Caco-2 (cell line): ENCODE data around the gene GPN1. TPM values are rescaled to one million over a fixed set of nuclear protein-coding genes. Genes with fewer than 3 reads are reported as not detected.

ENCODE experiments used
- BruUV-seq: library from RNA; stranded (reverse); fragments of 400-500 nt; replicated peaks from 2 replicates; lab custom pipeline; 2021; lab: Mats Ljungman, UMichigan
- CTCF ChIA-PET: fragments of 300-600 bp; sonication (Branson Sonifier 250); formaldehyde crosslinking; loops from one replicate; lab custom pipeline; 2022; ENCODE audit warnings: antibody characterized with exemption; lab: Charles Lee
- POLR2A ChIA-PET: fragments of 300-600 bp; sonication (Branson Sonifier 250); formaldehyde crosslinking; loops from one replicate; lab custom pipeline; 2022; ENCODE audit warnings: antibody characterized with exemption; lab: Charles Lee
- DNase-seq, 2 experiments: peaks; one replicate each; pipeline versions ENCODE4 v3.0.0 to v3.0.0-alpha.2; 2020 to 2022
- H3K27me3 ChIP-seq: replicated peaks from 2 replicates; pipeline ENCODE4 v1.6.0; 2011; ENCODE audit warnings: low read length; ENCODE audit not compliant: control insufficient read depth, insufficient read depth
- H3K36me3 ChIP-seq: 2 replicates; pipeline ENCODE4 v1.5.1; 2011; ENCODE audit warnings: low read length; ENCODE audit not compliant: control insufficient read depth, insufficient read depth
- H3K4me1 ChIP-seq: fragments of 250-450 bp; sonication (Bioruptor Pico); 2 replicates; pipeline ENCODE4 v1.5.1; 2020; ENCODE audit warnings: mild to moderate bottlenecking
- H3K4me3 ChIP-seq: 2 replicates; pipeline ENCODE4 v1.5.1; 2011; ENCODE audit warnings: low read depth, mild to moderate bottlenecking, control low read depth, low read length
- H3K9me3 ChIP-seq: fragments of 250-450 bp; sonication (Bioruptor Pico); 2 replicates; pipeline ENCODE4 v1.5.1; 2020; ENCODE audit warnings: mild to moderate bottlenecking, moderate library complexity
- H3K27ac Mint-ChIP-seq: one replicate; pipeline ENCODE4 v1.8.0; 2022; ENCODE audit warnings: mixed read lengths; ENCODE audit not compliant: unreplicated experiment
- H3K27me3 Mint-ChIP-seq: one replicate; pipeline ENCODE4 v1.8.0; 2022; ENCODE audit warnings: mixed read lengths; ENCODE audit not compliant: insufficient read depth, unreplicated experiment
- H3K36me3 Mint-ChIP-seq: one replicate; pipeline ENCODE4 v1.8.0; 2022; ENCODE audit warnings: mild to moderate bottlenecking, mixed read lengths; ENCODE audit not compliant: insufficient read depth, unreplicated experiment
- H3K4me1 Mint-ChIP-seq: one replicate; pipeline ENCODE4 v1.8.0; 2022; ENCODE audit warnings: low read depth, mixed read lengths; ENCODE audit not compliant: unreplicated experiment
- H3K4me3 Mint-ChIP-seq: one replicate; pipeline ENCODE4 v1.8.0; 2022; ENCODE audit warnings: mild to moderate bottlenecking, moderate library complexity, mixed read lengths; ENCODE audit not compliant: unreplicated experiment
- H3K9me3 Mint-ChIP-seq: one replicate; pipeline ENCODE4 v1.8.0; 2022; ENCODE audit warnings: mixed read lengths; ENCODE audit not compliant: unreplicated experiment
- intact Hi-C: fragments of 100-400 bp; cut with micrococcal nuclease; formaldehyde crosslinking; loops from one replicate; pipeline ENCODE4 v1.10.0; 2022; ENCODE audit not compliant: unreplicated experiment
- total RNA-seq: library from RNA; stranded (reverse); gene quantifications from 2 replicates; pipeline ENCODE4 v1.2.3, GENCODE V29; 2022
- TF ChIP-seq, protein P1 (sequence below), 2 experiments: fragments of 200-600 bp in 1 of 2; IDR thresholded peaks; 1 replicate in 1 of 2; 2 replicates in 1 of 2; pipeline versions ENCODE4 v1.5.1 to v1.8.0; 2011 to 2022; ENCODE audit warnings: antibody characterized with exemption in 1 of 2, control low read depth in 1 of 2, inconsistent platforms in 1 of 2, low read depth in 1 of 2, low read length in 1 of 2, mild to moderate bottlenecking in 1 of 2, moderate library complexity in 1 of 2; ENCODE audit not compliant: insufficient read depth in 1 of 2, severe bottlenecking in 1 of 2, unreplicated experiment in 1 of 2

Gene GPN1
- total RNA-seq, 1 experiment from 2014 or later = 60.9 TPM

DNA sequence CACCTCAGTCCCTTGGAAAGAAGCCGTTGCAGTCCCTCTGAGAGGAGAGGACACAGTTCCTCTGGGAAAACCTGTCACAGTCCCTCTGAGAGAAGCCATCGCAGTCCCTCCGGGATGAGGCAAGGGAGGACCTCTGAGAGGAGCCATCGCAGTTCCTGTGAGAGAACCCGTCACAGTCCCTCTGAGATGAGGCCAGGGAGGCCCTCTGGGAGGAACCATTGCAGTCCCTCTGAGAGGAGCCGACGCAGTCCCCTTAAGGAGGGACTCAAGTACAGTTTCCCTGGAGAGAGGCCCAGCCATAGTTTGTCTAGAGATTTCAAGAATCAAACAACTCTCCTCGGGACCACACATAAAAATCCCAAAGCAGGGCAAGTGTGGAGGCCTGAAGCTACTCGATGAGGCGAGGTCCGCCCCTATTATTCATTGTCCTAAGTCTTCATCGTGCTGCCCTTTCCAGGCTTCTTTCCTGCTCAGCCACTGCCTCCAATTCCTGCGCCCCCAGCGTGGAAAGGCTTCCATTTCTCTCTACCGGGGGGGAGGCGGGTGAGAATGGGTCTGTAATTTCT is 46.6 kb upstream of the GPN1 start:
- Histone ChIP-seq H3K4me1 (peaks cover 8% of the 10 kb centered on the region), H3K9me3 (no peaks in the 10 kb centered on the region), H3K4me3 (peak overlapping the region; percentile 47), H3K36me3 (no peaks in the 10 kb centered on the region), H3K27me3 (no peaks in the 10 kb centered on the region)
- BruUV-seq = TSS peak; percentile 73
- Mint-ChIP-seq H3K27me3 (peaks cover 5% of the 10 kb centered on the region), H3K27ac (peak overlapping the region; percentile 97), H3K4me1 (peaks cover 16% of the 10 kb centered on the region), H3K36me3 (peaks cover 7% of the 10 kb centered on the region), H3K4me3 (peak overlapping the region; percentile 99), H3K9me3 (no peaks in the 10 kb centered on the region)
- intact Hi-C loops = no loop called here
- TF ChIP-seq, protein P1, sequence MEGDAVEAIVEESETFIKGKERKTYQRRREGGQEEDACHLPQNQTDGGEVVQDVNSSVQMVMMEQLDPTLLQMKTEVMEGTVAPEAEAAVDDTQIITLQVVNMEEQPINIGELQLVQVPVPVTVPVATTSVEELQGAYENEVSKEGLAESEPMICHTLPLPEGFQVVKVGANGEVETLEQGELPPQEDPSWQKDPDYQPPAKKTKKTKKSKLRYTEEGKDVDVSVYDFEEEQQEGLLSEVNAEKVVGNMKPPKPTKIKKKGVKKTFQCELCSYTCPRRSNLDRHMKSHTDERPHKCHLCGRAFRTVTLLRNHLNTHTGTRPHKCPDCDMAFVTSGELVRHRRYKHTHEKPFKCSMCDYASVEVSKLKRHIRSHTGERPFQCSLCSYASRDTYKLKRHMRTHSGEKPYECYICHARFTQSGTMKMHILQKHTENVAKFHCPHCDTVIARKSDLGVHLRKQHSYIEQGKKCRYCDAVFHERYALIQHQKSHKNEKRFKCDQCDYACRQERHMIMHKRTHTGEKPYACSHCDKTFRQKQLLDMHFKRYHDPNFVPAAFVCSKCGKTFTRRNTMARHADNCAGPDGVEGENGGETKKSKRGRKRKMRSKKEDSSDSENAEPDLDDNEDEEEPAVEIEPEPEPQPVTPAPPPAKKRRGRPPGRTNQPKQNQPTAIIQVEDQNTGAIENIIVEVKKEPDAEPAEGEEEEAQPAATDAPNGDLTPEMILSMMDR (IDR thresholded peaks at IDR 0.05; ENCODE audit: insufficient read depth in 1 of 2, low read depth in 1 of 2, low read length in 1 of 2, severe bottlenecking in 1 of 2, unreplicated experiment in 1 of 2) = no peak
- POLR2A ChIA-PET = interaction anchor here (1.0 kb wide), 2 partner anchors 47 to 172 kb away, joined by 3 to 4 read pairs; partner anchors contain the start of genes CCDC121 and GPN1
- DNase-seq = peak in 1 of 2 experiments; percentile 5
- CTCF ChIA-PET = interaction anchor here (0.7 to 1.1 kb wide), 2 partner anchors 101 to 566 kb away, joined by 3 to 6 read pairs; no protein-coding TSS in a partner anchor

DNA sequence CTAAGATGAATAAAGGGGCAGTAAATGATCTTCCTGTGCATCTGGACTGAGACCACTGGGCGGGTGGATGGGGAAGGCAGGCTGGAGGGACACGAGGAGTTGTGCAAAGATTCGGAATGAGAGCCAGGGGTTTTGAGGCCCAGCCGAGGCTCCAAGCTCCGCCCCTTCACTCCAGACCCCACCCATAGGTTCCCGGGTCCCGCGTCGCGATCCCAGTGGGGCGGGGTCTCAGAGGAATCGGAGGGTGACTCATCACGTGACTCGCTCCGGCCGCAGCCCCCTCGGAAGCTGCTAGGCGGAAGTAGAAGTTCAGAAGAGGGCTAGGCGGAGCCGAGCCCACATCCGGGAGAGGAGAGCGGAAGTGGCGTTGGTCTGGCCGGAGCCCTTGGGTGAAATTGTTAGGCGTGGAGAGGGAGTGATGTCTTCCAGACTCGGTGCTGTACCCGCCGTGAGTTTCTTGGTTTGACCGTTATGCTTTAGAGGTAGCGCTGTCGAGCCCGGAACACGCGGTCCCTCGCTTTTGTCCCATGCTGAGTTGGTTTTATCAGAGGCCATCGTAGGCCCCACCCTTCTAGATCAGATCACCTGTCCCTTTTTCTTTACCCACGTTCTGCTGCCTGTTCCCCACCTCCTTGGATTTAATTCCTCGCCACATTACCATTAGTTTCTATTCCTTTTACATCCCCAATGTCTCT is 46.0 kb upstream of the GPN1 start, which contains the start of gene ZNF512:
ZNF512 (plus strand) TSS at position 348 of the 695 bp plus-strand sequence; CDS start at position 419, 71 bp downstream.
- CTCF ChIA-PET = interaction anchor here (0.7 to 1.1 kb wide), 2 partner anchors 101 to 566 kb away, joined by 3 to 6 read pairs; no protein-coding TSS in a partner anchor
- H3K4me1 ChIP-seq = peaks cover 8% of the 10 kb centered on the region
- Mint-ChIP-seq H3K4me3 (peak within 1 kb of the TSS; percentile 99), H3K36me3 (peaks cover 7% of the 10 kb centered on the region), H3K27ac (peak within 1 kb of the TSS; percentile 97), H3K4me1 (peaks cover 16% of the 10 kb centered on the region), H3K9me3 (no peaks in the 10 kb centered on the region), H3K27me3 (peaks cover 5% of the 10 kb centered on the region)
- intact Hi-C loops = loop anchor here (1.0 kb wide), 1 partner anchor 141 kb away; the partner anchor contains the start of gene KRTCAP3
- H3K27me3 ChIP-seq = no peaks in the 10 kb centered on the region
- no TSS peak for BruUV-seq
- TF ChIP-seq, protein P1 (IDR thresholded peaks at IDR 0.05; ENCODE audit: insufficient read depth in 1 of 2, low read depth in 1 of 2, low read length in 1 of 2, severe bottlenecking in 1 of 2, unreplicated experiment in 1 of 2) = no peak
- no peaks in the 10 kb centered on the region for H3K9me3 ChIP-seq
- DNase-seq = peak; percentile 95 to 97
- no peaks in the 10 kb centered on the region for H3K36me3 ChIP-seq
- peak within 1 kb of the TSS; percentile 47 for H3K4me3 ChIP-seq
- POLR2A ChIA-PET = interaction anchor here (0.6 to 1.5 kb wide), 4 partner anchors 46 to 173 kb away, joined by 3 to 6 read pairs (median 4); partner anchors contain the start of genes CCDC121 and GPN1

DNA sequence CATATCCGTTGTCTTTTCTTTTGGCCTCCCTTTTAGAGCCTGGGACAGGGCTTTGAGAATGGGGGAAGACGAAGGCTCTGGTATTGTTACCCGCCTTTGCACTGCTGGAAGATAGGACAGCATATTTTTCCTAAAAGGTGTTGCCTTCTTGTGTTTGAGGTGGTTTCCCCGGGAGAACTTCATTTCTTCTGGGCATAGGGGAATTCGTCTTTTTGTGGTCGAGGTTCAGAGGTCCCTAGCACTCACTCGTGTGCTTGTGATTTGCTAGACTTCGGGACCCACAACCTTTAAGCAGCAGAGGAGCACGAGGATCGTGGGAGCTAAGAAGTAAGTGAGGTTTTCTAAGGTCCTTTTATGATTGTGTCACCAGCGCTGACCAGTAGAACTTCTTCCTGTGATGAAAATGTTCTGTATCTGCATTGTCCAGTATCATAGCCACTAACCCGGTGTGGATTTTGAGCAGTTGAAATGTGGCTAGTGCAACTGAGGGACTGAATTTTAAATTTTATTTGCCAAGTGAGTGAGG is 45.4 kb upstream of the GPN1 start:
- intact Hi-C loops = loop anchor here (1.0 kb wide), 1 partner anchor 141 kb away; the partner anchor contains the start of gene KRTCAP3

More for the DNA sequence above, 45.4 kb upstream of the GPN1 start:
- ChIA-PET POLR2A (interaction anchor here (1.5 kb wide), 1 partner anchor 45 kb away, joined by 3 read pairs; the partner anchor contains the start of genes CCDC121 and GPN1), CTCF (interaction anchor here (1.0 to 1.1 kb wide), 2 partner anchors 100 to 567 kb away, joined by 4 to 6 read pairs; no protein-coding TSS in a partner anchor)
- peaks cover 5% of the 10 kb centered on the region for H3K27me3 Mint-ChIP-seq
- TF ChIP-seq, protein P1 (IDR thresholded peaks at IDR 0.05; ENCODE audit: insufficient read depth in 1 of 2, low read depth in 1 of 2, low read length in 1 of 2, severe bottlenecking in 1 of 2, unreplicated experiment in 1 of 2) = no peak
- Histone ChIP-seq H3K9me3 (no peaks in the 10 kb centered on the region), H3K27me3 (no peaks in the 10 kb centered on the region), H3K4me1 (peaks cover 8% of the 10 kb centered on the region), H3K4me3 (peak overlapping the region; percentile 47), H3K36me3 (no peaks in the 10 kb centered on the region)
- H3K9me3 Mint-ChIP-seq = no peaks in the 10 kb centered on the region
- peak overlapping the region; percentile 97 for H3K27ac Mint-ChIP-seq
- peaks cover 7% of the 10 kb centered on the region for H3K36me3 Mint-ChIP-seq
- DNase-seq = no peak
- H3K4me1 Mint-ChIP-seq = peaks cover 16% of the 10 kb centered on the region
- BruUV-seq = TSS peak; percentile 67
- H3K4me3 Mint-ChIP-seq = peak overlapping the region; percentile 99
